HL-60 (cell line): ENCODE measurements around the gene CRIP3.

Experiments used
- DNase-seq, 2 experiments: peaks; one replicate each; pipeline ENCODE4 v3.0.0-alpha.2; 2010 to 2020; ENCODE audit warnings: low read depth in 1 of 2, low spot score in 1 of 2
- H3K27ac ChIP-seq: fragments of 250-450 bp; sonication (Bioruptor Pico); replicated peaks from 2 replicates; pipeline ENCODE4 v1.5.1; 2020; ENCODE audit warnings: mild to moderate bottlenecking, moderate library complexity
- H3K27me3 ChIP-seq: fragments of 250-450 bp; sonication (Bioruptor Pico); 2 replicates; pipeline ENCODE4 v1.5.1; 2021; ENCODE audit warnings: mild to moderate bottlenecking, moderate library complexity; ENCODE audit not compliant: insufficient read depth, poor library complexity, severe bottlenecking
- H3K4me3 ChIP-seq: replicated peaks from 2 replicates; pipeline ENCODE4 v1.5.1; 2011; ENCODE audit warnings: mild to moderate bottlenecking, control low read depth, low read length; ENCODE audit not compliant: insufficient read depth
- CTCF ChIP-seq: IDR thresholded peaks from one replicate; pipeline ENCODE4 v1.5.1; 2011; ENCODE audit warnings: low read length, control low read depth, inconsistent platforms; ENCODE audit not compliant: insufficient read depth
- GABPA ChIP-seq: IDR thresholded peaks from 2 replicates; pipeline ENCODE4 v1.6.1; 2012; ENCODE audit warnings: low read depth
- POLR2AphosphoS5 ChIP-seq: IDR thresholded peaks from 2 replicates; pipeline ENCODE4 v1.6.1; 2012; ENCODE audit warnings: low read depth
- REST ChIP-seq: IDR thresholded peaks from 2 replicates; pipeline ENCODE4 v1.6.1; 2012; ENCODE audit warnings: low read depth; ENCODE audit not compliant: insufficient replicate concordance
- SPI1 ChIP-seq: IDR thresholded peaks from 2 replicates; pipeline ENCODE4 v1.6.1; 2012; ENCODE audit warnings: low read depth, mild to moderate bottlenecking, borderline replicate concordance

The CRIP3 gene

DNA sequence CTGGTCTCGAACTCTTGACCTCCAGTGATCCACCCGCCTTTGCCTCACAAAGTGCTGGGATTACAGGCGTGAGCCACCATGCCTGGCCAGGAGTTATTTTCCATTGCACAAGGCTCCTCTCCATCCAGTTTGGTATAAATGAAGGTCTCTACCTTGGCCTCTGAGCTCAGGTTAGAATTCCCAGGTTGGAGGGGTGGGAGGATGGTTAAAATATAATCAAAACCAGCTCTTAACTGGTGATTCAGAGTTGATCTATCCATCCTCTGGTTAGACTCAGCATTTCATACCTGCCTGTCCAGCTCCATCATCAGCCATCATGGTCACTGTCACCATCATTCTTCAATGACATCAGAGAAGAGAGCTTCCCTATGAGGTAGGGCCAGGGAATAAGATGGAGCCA is 13.2 kb downstream of the CRIP3 start:
- no peak for DNase-seq
- Histone ChIP-seq H3K4me3 (no peak overlapping the region), H3K27me3 (peaks cover 10% of the 10 kb centered on the region), H3K27ac (no peak overlapping the region)
- TF ChIP-seq GABPA (no peak), REST (no peak), SPI1 (no peak), CTCF (no peak), POLR2AphosphoS5 (no peak)

DNA sequence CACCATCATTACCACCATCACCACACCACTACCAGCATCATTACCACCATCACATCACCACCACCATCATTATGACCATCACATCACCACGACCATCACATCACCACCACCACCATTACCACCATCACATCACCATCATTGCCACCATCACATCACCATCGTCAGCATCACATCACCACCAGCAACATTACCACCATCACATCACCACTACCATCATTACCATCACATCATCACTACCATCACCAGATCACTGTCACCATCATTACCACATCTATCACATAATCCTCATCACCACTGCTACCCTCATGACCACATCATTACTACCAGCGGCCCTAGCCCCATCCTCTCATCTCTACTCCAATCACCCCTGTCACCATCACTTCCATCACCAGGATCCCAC is 14.1 kb downstream of the CRIP3 start:
- Histone ChIP-seq H3K4me3 (no peak overlapping the region), H3K27me3 (peaks cover 9% of the 10 kb centered on the region), H3K27ac (no peak overlapping the region)
- TF ChIP-seq POLR2AphosphoS5 (no peak), REST (no peak), SPI1 (no peak)
- no peak for DNase-seq

GRCh38 chr6:43293698-43294097 is 14.9 kb downstream of the CRIP3 start:
- no peak for DNase-seq
- no peak overlapping the region for H3K27ac ChIP-seq
- H3K4me3 ChIP-seq, result no peak overlapping the region
- peaks cover 6% of the 10 kb centered on the region for H3K27me3 ChIP-seq
- no peak for TF ChIP-seq CTCF
- no peak for TF ChIP-seq GABPA
- no peak for TF ChIP-seq SPI1
- no peak for TF ChIP-seq POLR2AphosphoS5
- TF ChIP-seq REST, result no peak
